ENCODE results near the gene PTPRT.

The PTPRT gene

DNA sequence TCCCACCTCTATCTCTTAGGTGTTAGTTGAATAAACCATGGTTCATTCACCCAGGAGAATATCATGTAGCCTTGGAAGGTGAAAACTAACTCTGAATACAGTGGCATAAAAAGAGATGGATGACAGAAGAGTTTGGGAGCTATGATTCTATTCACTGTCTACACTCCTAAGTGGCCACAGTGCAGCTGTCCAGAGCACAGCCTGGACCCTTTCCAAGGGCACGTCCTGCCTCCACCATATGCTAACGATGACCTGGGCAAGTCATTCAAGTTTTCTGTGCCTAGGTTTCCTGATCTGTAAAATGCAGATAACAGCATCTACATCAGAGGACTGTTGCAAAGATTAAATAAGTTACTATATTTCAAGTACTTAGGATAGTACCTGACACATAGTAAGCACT lies 314.1 kb downstream of the PTPRT start:
- Histone ChIP-seq H3K4me3 (ENCODE audit: low read length) (no peak overlapping the region), H3K27me3 (ENCODE audit: insufficient read depth, low read length) (no peaks in the 10 kb centered on the region), H3K9ac (ENCODE audit: low read depth, low read length) (no peak overlapping the region), H3K36me3 (ENCODE audit: insufficient read depth, low read length) (no peaks in the 10 kb centered on the region), H3K4me1 (ENCODE audit: insufficient read depth, low read length) (no peaks in the 10 kb centered on the region), H3K27ac (ENCODE audit: low read depth, low read length) (no peak overlapping the region), H3K9me3 (ENCODE audit: insufficient read depth, low read depth, low read length) (no peaks in the 10 kb centered on the region; the same call in 1 of the 2 replicates)
- 89% methylated on average over 2 of the region's 2 CpGs for WGBS

DNA sequence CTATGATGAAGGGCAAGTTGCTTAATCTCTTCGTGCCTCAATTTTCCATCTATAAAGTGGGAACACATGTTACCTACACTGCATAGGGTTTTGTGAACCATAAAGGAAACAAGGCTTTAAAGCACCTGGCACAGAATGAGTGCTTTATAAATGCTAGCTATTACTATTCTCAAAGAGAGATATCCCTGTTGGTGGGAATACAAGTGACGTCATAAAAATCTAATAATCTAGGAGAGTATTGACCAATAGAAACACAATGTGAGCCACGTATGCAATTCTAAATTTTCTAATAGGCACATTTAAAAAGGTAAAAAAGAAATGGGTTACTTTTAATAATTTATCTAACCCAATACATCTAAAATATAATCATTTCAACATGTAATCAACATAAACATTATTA lies 316.4 kb downstream of the PTPRT start:
- Histone ChIP-seq H3K27me3 (ENCODE audit: insufficient read depth, low read length) (no peaks in the 10 kb centered on the region), H3K27ac (ENCODE audit: low read depth, low read length) (no peak overlapping the region), H3K36me3 (ENCODE audit: insufficient read depth, low read length) (no peaks in the 10 kb centered on the region), H3K4me1 (ENCODE audit: insufficient read depth, low read length) (no peaks in the 10 kb centered on the region), H3K9ac (ENCODE audit: low read depth, low read length) (no peak overlapping the region), H3K4me3 (ENCODE audit: low read length) (no peak overlapping the region), H3K9me3 (ENCODE audit: insufficient read depth, low read depth, low read length) (no peaks in the 10 kb centered on the region; the same call in 1 of the 2 replicates)
- WGBS = 93% methylated on average over 1 of the region's 3 CpGs

DNA sequence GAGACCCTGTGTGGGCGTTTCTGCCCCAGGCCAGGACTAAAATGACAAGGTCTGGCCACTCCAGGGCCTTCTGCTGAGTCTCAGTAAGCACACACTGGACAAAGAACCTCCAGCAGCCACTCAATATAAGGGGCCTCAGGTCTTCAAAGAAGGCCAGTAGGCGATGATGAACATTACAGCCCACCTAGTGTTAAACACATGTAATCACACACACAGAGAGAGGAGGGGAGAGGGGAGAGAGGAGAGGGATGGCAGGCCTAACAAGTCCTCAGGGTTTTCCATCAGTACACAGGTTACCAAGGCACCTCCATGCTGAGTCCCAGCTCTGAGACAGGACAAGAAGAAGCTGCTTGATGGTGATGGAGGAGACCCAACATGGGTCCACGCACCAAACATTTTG lies 325.6 kb downstream of the PTPRT start:
- 64% methylated on average over 2 of the region's 3 CpGs for WGBS
- no peak overlapping the region for H3K9ac ChIP-seq (ENCODE audit: low read depth, low read length)
- H3K36me3 ChIP-seq (ENCODE audit: insufficient read depth, low read length) = no peaks in the 10 kb centered on the region
- peaks cover 5% of the 10 kb centered on the region; the same call in 1 of the 2 replicates for H3K4me1 ChIP-seq (ENCODE audit: insufficient read depth, low read length)
- no peaks in the 10 kb centered on the region for H3K9me3 ChIP-seq (ENCODE audit: insufficient read depth, low read depth, low read length)
- H3K4me3 ChIP-seq (ENCODE audit: low read length) = no peak overlapping the region
- no peaks in the 10 kb centered on the region for H3K27me3 ChIP-seq (ENCODE audit: insufficient read depth, low read length)
- H3K27ac ChIP-seq (ENCODE audit: low read depth, low read length) = no peak overlapping the region

DNA sequence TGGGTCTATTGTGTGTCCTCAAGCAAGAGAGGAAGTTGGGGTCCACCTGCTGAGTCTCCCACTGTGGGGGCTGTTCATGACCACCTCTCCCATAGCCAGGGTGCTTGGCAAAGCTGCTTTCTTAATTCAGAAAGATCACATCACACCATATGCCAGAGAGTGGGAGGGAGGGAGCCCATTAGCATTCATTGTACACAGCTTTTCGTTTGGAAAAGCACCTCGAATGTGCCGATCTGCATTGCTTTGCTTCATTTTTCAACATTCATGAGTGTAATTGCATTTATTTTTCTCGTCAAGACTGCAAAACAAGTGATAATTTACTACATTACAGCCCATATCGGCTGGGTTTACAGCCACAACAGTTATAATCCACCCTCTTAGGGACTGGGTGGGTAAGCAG lies 327.3 kb downstream of the PTPRT start:
- no peak overlapping the region for H3K27ac ChIP-seq (ENCODE audit: low read depth, low read length)
- peaks cover 5% of the 10 kb centered on the region; the same call in 1 of the 2 replicates for H3K4me1 ChIP-seq (ENCODE audit: insufficient read depth, low read length)
- no peaks in the 10 kb centered on the region for H3K27me3 ChIP-seq (ENCODE audit: insufficient read depth, low read length)
- no peaks in the 10 kb centered on the region for H3K36me3 ChIP-seq (ENCODE audit: insufficient read depth, low read length)
- H3K4me3 ChIP-seq (ENCODE audit: low read length) = no peak overlapping the region
- WGBS = 82% methylated on average over 4 of the region's 5 CpGs
- no peak overlapping the region for H3K9ac ChIP-seq (ENCODE audit: low read depth, low read length)
- no peaks in the 10 kb centered on the region for H3K9me3 ChIP-seq (ENCODE audit: insufficient read depth, low read depth, low read length)

DNA sequence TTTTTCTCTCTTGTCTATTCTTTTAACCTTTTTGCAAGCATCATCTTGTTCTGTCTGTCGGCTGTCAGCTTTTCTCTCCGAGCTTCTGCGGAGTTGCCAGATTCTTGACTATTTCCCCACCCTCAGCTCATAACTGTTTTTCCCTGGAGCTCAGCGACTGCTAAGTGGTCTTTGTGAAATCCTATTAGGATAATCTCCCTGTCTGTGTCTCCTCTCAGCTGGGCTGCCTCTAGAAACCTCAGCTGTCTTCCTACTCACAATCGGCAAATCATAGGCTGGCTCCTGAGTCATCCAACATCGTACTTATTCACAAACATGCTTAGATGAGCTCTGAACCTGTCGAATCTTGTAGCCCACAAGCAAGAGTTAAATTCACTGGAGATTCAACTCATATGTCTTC lies 332.3 kb downstream of the PTPRT start:
- no peaks in the 10 kb centered on the region for H3K9me3 ChIP-seq (ENCODE audit: insufficient read depth, low read depth, low read length)
- no peaks in the 10 kb centered on the region for H3K36me3 ChIP-seq (ENCODE audit: insufficient read depth, low read length)
- H3K27me3 ChIP-seq (ENCODE audit: insufficient read depth, low read length) = no peaks in the 10 kb centered on the region
- H3K4me3 ChIP-seq (ENCODE audit: low read length) = no peak overlapping the region
- H3K4me1 ChIP-seq (ENCODE audit: insufficient read depth, low read length) = peaks cover 4% of the 10 kb centered on the region; the same call in 1 of the 2 replicates
- H3K9ac ChIP-seq (ENCODE audit: low read depth, low read length) = no peak overlapping the region
- no peak overlapping the region for H3K27ac ChIP-seq (ENCODE audit: low read depth, low read length)
- WGBS = 78% methylated on average over 7 of the region's 7 CpGs

DNA sequence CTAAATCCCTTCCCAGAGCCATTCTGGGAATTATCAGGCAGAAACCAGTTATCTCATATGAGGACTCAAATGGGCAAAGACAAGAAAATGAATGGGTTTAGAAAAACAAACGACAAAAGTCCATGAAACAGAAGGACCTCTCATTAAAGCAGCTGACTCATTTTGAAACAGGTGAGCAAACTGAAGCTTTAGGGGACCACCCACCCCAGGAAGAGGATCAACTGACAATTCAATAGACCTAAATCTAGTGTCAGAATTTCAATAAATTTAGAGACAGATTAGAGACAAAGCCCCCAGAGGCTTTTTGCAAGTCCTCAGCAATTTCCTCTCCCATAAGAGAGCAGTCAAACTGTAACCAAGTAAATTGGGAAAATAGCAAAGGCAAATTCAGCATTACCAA lies 333.8 kb downstream of the PTPRT start:
- Histone ChIP-seq H3K9ac (ENCODE audit: low read depth, low read length) (no peak overlapping the region), H3K36me3 (ENCODE audit: insufficient read depth, low read length) (no peaks in the 10 kb centered on the region), H3K4me3 (ENCODE audit: low read length) (no peak overlapping the region), H3K27me3 (ENCODE audit: insufficient read depth, low read length) (no peaks in the 10 kb centered on the region), H3K4me1 (ENCODE audit: insufficient read depth, low read length) (no peaks in the 10 kb centered on the region), H3K27ac (ENCODE audit: low read depth, low read length) (no peak overlapping the region), H3K9me3 (ENCODE audit: insufficient read depth, low read depth, low read length) (no peaks in the 10 kb centered on the region)
- 66% methylated on average over 1 of the region's 1 CpG for WGBS

DNA sequence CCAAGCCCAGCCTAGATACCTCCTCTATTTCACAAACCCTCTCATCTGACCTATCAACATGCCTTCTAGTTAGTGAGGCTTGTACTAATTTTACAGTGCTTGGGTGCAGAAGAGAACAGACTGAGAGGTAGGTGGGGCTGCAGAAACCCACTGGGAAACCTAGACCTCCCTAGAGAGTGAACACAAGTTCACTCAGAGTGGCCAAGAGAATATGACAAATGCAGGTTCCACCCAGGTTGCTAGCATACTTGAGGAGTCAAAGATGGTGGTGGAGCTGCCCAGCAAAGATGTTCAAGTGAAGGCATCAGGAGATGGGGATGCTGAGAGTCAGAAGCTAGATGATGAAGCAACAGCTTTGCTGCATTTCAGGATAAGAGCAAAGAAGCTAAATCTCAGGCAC lies 337.0 kb downstream of the PTPRT start:
- Histone ChIP-seq H3K27me3 (ENCODE audit: insufficient read depth, low read length) (no peaks in the 10 kb centered on the region), H3K9ac (ENCODE audit: low read depth, low read length) (no peak overlapping the region), H3K4me1 (ENCODE audit: insufficient read depth, low read length) (no peaks in the 10 kb centered on the region), H3K36me3 (ENCODE audit: insufficient read depth, low read length) (no peaks in the 10 kb centered on the region), H3K4me3 (ENCODE audit: low read length) (no peak overlapping the region), H3K27ac (ENCODE audit: low read depth, low read length) (no peak overlapping the region), H3K9me3 (ENCODE audit: insufficient read depth, low read depth, low read length) (no peaks in the 10 kb centered on the region)

DNA sequence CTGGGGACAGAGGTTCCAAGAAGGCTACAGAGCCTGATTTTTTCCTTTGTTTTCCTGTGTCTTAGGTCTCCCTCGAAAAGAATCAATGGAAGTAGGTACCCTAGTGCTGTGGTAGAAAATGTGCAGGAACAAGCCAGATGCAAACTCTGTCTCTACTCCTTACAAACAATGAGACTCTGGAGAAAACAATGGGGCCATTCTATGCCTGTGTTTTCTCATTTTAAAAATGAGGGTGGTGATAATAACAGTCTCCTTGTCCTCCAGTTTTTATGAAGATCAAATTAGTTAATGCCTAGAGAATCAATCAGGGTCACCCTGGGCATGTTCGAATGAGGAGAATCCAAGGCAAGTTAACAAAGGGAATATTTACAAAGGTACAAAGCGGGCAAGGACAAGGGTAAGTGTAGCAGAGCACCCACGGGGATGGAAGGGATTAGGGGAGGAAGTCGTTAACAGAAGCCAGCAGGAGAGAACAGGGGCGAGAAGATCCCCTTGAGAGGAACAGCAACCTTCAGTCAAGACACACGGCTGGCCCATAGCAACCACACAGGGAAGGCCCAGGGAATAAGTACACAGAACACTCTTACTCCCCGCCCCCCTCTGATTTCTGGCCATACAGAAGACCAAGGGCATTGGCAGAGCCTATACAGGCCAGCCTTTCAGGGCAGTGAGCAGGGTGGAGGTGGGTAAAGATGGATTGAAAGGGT lies 342.8 kb downstream of the PTPRT start:
- no peak overlapping the region for H3K27ac ChIP-seq (ENCODE audit: low read depth, low read length)
- no peaks in the 10 kb centered on the region for H3K27me3 ChIP-seq (ENCODE audit: insufficient read depth, low read length)
- no peaks in the 10 kb centered on the region for H3K36me3 ChIP-seq (ENCODE audit: insufficient read depth, low read length)
- no peak overlapping the region for H3K9ac ChIP-seq (ENCODE audit: low read depth, low read length)
- H3K9me3 ChIP-seq (ENCODE audit: insufficient read depth, low read depth, low read length) = no peaks in the 10 kb centered on the region
- no peaks in the 10 kb centered on the region for H3K4me1 ChIP-seq (ENCODE audit: insufficient read depth, low read length)
- no peak overlapping the region for H3K4me3 ChIP-seq (ENCODE audit: low read length)
- WGBS = 73% methylated on average over 8 of the region's 8 CpGs

DNA sequence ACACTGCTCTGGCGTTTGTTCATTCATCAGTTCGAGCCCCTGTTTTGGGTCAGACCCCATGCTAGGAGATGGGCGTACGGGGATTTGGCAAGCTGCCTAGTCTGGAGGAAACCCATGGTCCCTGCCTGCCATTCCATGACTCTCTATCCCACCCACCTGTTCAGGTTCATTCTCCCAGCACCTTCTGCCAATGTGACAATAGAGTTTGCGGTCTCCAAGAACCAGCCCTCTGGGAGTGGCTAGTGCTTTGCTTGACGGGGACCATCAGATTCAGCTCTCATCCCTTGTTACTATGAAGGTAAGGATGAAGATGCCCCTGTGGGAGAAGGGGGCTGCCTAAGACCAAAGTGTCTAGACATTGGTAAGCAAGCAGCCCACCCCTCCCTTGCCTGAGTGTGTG lies 345.0 kb downstream of the PTPRT start:
- Histone ChIP-seq H3K4me1 (ENCODE audit: insufficient read depth, low read length) (no peaks in the 10 kb centered on the region), H3K4me3 (ENCODE audit: low read length) (no peak overlapping the region), H3K9me3 (ENCODE audit: insufficient read depth, low read depth, low read length) (no peaks in the 10 kb centered on the region), H3K27ac (ENCODE audit: low read depth, low read length) (no peak overlapping the region), H3K27me3 (ENCODE audit: insufficient read depth, low read length) (no peaks in the 10 kb centered on the region), H3K9ac (ENCODE audit: low read depth, low read length) (no peak overlapping the region), H3K36me3 (ENCODE audit: insufficient read depth, low read length) (no peaks in the 10 kb centered on the region)
- WGBS = 91% methylated on average over 6 of the region's 6 CpGs

DNA sequence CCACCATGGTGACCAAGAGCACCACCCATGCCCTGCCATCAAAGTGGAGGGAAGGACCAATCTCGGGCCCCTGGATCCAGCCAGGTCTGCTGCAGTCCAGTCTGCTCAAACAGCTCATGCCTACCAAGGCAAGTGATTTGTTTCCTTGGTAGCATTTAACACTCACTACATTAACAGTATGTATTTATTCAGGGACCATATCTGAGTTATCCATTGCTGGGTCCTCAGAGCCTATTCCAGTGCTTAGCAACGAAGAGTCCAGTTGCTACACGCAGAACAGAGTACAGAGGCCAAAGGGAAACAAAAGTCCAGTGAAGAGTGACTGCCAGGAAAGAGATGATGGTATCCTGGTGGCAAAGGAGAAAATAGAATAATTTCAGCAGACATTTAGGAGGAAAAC lies 352.2 kb downstream of the PTPRT start:
- 87% methylated on average over 3 of the region's 3 CpGs for WGBS
- Histone ChIP-seq H3K9me3 (ENCODE audit: insufficient read depth, low read depth, low read length) (no peaks in the 10 kb centered on the region), H3K9ac (ENCODE audit: low read depth, low read length) (no peak overlapping the region)

DNA sequence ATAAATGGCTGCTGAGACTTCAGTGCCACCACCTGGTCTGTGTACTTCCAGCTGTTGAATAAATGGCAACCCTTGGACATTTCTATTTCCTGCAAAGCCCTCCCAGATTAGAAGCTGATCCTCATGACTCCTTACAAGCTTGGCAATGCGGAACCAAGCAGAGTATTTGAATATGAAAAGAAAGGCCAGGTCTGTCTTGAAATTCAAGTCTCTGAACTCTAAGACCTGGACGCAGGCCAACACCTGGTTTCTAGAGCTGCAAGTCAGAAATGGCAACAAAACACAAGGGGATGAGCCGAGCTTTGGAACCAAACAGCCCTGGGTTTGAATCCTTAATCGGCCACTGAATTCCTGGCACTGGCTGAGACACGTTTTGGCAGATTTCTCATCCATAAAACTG lies 353.4 kb downstream of the PTPRT start:
- Histone ChIP-seq H3K27ac (ENCODE audit: low read depth, low read length) (no peak overlapping the region), H3K9me3 (ENCODE audit: insufficient read depth, low read depth, low read length) (no peaks in the 10 kb centered on the region), H3K4me1 (ENCODE audit: insufficient read depth, low read length) (peaks cover 16% of the 10 kb centered on the region), H3K27me3 (ENCODE audit: insufficient read depth, low read length) (no peaks in the 10 kb centered on the region), H3K9ac (ENCODE audit: low read depth, low read length) (no peak overlapping the region), H3K4me3 (ENCODE audit: low read length) (no peak overlapping the region), H3K36me3 (ENCODE audit: insufficient read depth, low read length) (no peaks in the 10 kb centered on the region)
- WGBS = 74% methylated on average over 5 of the region's 5 CpGs

More for the DNA sequence above, 352.2 kb downstream of the PTPRT start:
- no peaks in the 10 kb centered on the region for H3K27me3 ChIP-seq (ENCODE audit: insufficient read depth, low read length)
- no peak overlapping the region for H3K4me3 ChIP-seq (ENCODE audit: low read length)
- no peak overlapping the region for H3K27ac ChIP-seq (ENCODE audit: low read depth, low read length)
- no peaks in the 10 kb centered on the region for H3K36me3 ChIP-seq (ENCODE audit: insufficient read depth, low read length)
- peaks cover 16% of the 10 kb centered on the region for H3K4me1 ChIP-seq (ENCODE audit: insufficient read depth, low read length)

DNA sequence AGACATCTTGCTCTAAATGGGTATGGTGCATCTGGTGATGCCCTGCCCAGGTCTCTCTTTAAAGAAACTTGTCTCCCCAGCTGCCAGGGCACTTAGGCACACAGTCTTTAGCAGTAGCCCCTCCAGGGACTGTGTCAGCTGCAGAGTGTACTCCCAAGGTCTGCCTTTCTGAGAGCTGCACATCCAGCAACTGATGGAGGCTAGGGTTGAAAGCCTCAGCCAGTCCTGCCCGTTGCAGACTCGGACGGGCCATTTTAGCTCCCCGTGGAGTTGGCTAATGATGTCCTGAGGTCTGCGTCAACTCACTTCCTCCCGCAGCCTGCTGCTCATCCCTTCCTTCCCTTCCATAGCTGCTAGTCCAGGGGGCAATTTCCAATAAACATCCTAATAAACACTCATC lies 381.8 kb downstream of the PTPRT start:
- Histone ChIP-seq H3K4me3 (ENCODE audit: low read length) (no peak overlapping the region), H3K9ac (ENCODE audit: low read depth, low read length) (no peak overlapping the region), H3K27ac (ENCODE audit: low read depth, low read length) (no peak overlapping the region), H3K4me1 (ENCODE audit: insufficient read depth, low read length) (no peaks in the 10 kb centered on the region), H3K36me3 (ENCODE audit: insufficient read depth, low read length) (no peaks in the 10 kb centered on the region), H3K27me3 (ENCODE audit: insufficient read depth, low read length) (no peaks in the 10 kb centered on the region), H3K9me3 (ENCODE audit: insufficient read depth, low read depth, low read length) (no peaks in the 10 kb centered on the region)
- WGBS = 88% methylated on average over 6 of the region's 6 CpGs

Data from HUES64 (cell line).